PC-9 (cell line): ENCODE results near the gene SMAD6. TPM values are rescaled to one million over a fixed set of nuclear protein-coding genes. Genes with fewer than 3 reads are reported as not detected.

Source experiments
- BruUV-seq: library from RNA; stranded (reverse); fragments of 400-500 nt; replicated peaks from 2 replicates; lab custom pipeline; 2021; lab: Mats Ljungman, UMichigan
- CTCF ChIA-PET: fragments of 300-600 bp; sonication (Branson Sonifier 250); formaldehyde crosslinking; loops from one replicate; lab custom pipeline; 2022; ENCODE audit warnings: antibody characterized with exemption; lab: Charles Lee
- POLR2A ChIA-PET: fragments of 300-600 bp; sonication (Branson Sonifier 250); formaldehyde crosslinking; loops from one replicate; lab custom pipeline; 2022; ENCODE audit warnings: antibody characterized with exemption; ENCODE audit not compliant: unreplicated experiment; lab: Charles Lee
- DNase-seq, 2 experiments: peaks; one replicate each; pipeline versions ENCODE4 v3.0.0 to v3.0.0-alpha.2; 2015 to 2022; ENCODE audit warnings: mixed read lengths in 1 of 2
- H2AFZ ChIP-seq: fragments of 200-600 bp; sonication (generic); 2 replicates; pipeline ENCODE4 v1.8.1; 2017; ENCODE audit warnings: antibody characterized with exemption
- H3F3A ChIP-seq: fragments of 200-600 bp; sonication (generic); 2 replicates; pipeline ENCODE4 v1.8.1; 2017; ENCODE audit warnings: antibody characterized with exemption, mild to moderate bottlenecking, low read depth; ENCODE audit not compliant: insufficient read depth
- H3K27ac ChIP-seq: fragments of 200-600 bp; sonication (generic); 2 replicates; pipeline ENCODE4 v1.6.1; 2016; ENCODE audit warnings: mixed run types
- H3K27me3 ChIP-seq: fragments of 200-600 bp; sonication (generic); 2 replicates; pipeline ENCODE4 v1.6.1; 2016; ENCODE audit warnings: low read depth, mixed run types; ENCODE audit not compliant: insufficient read depth
- H3K36me3 ChIP-seq: fragments of 200-600 bp; sonication (generic); 2 replicates; pipeline ENCODE4 v1.6.1; 2016; ENCODE audit warnings: low read depth, mixed run types
- H3K4me1 ChIP-seq: fragments of 200-600 bp; sonication (generic); replicated peaks from 2 replicates; pipeline ENCODE4 v1.6.1; 2016; ENCODE audit warnings: mixed run types; ENCODE audit not compliant: insufficient read depth
- H3K4me2 ChIP-seq: fragments of 200-600 bp; sonication (generic); 2 replicates; pipeline ENCODE4 v1.6.1; 2017; ENCODE audit warnings: mixed run types
- H3K4me3 ChIP-seq: fragments of 200-600 bp; sonication (generic); 2 replicates; pipeline ENCODE4 v1.6.1; 2016; ENCODE audit warnings: mixed run types
- H3K79me2 ChIP-seq: fragments of 200-600 bp; sonication (generic); 2 replicates; pipeline ENCODE4 v1.6.1; 2017; ENCODE audit warnings: low read depth, mixed run types
- H3K9me2 ChIP-seq: fragments of 200-600 bp; sonication (generic); 2 replicates; pipeline ENCODE4 v1.8.1; 2017; ENCODE audit warnings: mild to moderate bottlenecking; ENCODE audit not compliant: insufficient read depth
- H3K9me3 ChIP-seq: fragments of 200-600 bp; sonication (generic); 2 replicates; pipeline ENCODE4 v1.8.1; 2016; ENCODE audit warnings: low read depth; ENCODE audit not compliant: insufficient read depth
- H4K20me1 ChIP-seq: fragments of 200-600 bp; sonication (generic); 2 replicates; pipeline ENCODE4 v1.8.1; 2017; ENCODE audit not compliant: insufficient read depth
- EZH2 ChIP-seq: fragments of 200-600 bp; sonication (generic); IDR thresholded peaks from 2 replicates; pipeline ENCODE4 v1.8.0; 2017; ENCODE audit warnings: antibody characterized with exemption, low read depth
- intact Hi-C: fragments of 100-400 bp; cut with micrococcal nuclease; formaldehyde crosslinking; loops from one replicate; pipeline ENCODE4 v1.10.0; 2022; ENCODE audit not compliant: unreplicated experiment
- total RNA-seq: library from RNA; stranded (reverse); gene quantifications from 2 replicates; pipeline ENCODE4 v1.2.3, GENCODE V29; 2021
- TF ChIP-seq, protein P1 (sequence below): fragments of 200-600 bp; sonication (generic); conservative IDR thresholded peaks from 2 replicates; pipeline ENCODE4 v1.6.1; 2017; ENCODE audit warnings: mixed run types, antibody characterized with exemption, mild to moderate bottlenecking, moderate library complexity

Gene SMAD6
- total RNA-seq, 1 experiment from 2014 or later, result 7.1 TPM

DNA sequence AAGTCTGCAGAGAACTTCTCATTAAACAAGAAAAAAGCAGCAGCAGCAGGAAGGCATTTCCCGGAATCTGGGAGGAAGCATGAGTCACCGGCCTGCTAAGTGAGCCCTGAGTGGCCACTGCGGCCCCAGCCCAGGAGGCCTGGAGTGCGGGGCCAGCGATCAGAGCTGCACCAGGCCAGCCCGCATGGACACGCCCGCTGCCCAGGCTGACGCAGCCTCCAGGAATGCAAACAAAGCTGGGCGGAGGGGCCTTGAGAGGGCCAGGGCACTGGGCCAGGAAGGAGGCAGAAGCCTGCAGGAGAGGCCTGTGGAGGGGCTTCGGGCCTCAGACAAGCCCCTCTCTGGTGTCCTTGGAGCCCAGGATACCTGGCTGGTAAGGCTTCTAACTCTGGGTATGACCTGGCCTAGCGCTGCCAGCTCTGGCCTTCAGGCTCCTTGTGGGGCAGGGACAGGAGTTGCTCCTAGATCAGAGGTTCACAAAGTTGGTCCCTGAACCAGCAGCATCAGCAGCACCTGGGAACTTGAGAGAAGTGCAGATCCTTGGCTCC lies 101.2 kb downstream of the SMAD6 start:
- H3K27me3 ChIP-seq, result no peaks in the 10 kb centered on the region
- no peak overlapping the region; the same call in 1 of the 2 replicates for H3K4me3 ChIP-seq
- no TSS peak for BruUV-seq
- H3F3A ChIP-seq, result peaks cover 33% of the 10 kb centered on the region; the same call in 1 of the 2 replicates
- intact Hi-C loops, result loop anchor here (2.0 kb wide), 1 partner anchor 40 kb away; no protein-coding TSS in a partner anchor
- H3K27ac ChIP-seq, result peak overlapping the region; percentile 94
- ChIA-PET POLR2A (interaction anchor here (0.6 to 0.8 kb wide), 2 partner anchors 60 to 83 kb away, joined by 3 to 5 read pairs; no protein-coding TSS in a partner anchor), CTCF (interaction anchor here (0.6 kb wide), 1 partner anchor 47 kb away, joined by 4 read pairs; no protein-coding TSS in a partner anchor)
- peaks cover 70% of the 10 kb centered on the region for H3K4me1 ChIP-seq
- no peaks in the 10 kb centered on the region for H3K9me3 ChIP-seq
- H4K20me1 ChIP-seq, result no peaks in the 10 kb centered on the region
- peak overlapping the region; percentile 80 for H3K4me2 ChIP-seq
- no peaks in the 10 kb centered on the region for H3K36me3 ChIP-seq
- peak; percentile 93 to 96 for DNase-seq
- no peak overlapping the region for H2AFZ ChIP-seq
- no peaks in the 10 kb centered on the region for H3K79me2 ChIP-seq
- H3K9me2 ChIP-seq, result no peaks in the 10 kb centered on the region
- TF ChIP-seq EZH2, result no peak
- TF ChIP-seq, protein P1, sequence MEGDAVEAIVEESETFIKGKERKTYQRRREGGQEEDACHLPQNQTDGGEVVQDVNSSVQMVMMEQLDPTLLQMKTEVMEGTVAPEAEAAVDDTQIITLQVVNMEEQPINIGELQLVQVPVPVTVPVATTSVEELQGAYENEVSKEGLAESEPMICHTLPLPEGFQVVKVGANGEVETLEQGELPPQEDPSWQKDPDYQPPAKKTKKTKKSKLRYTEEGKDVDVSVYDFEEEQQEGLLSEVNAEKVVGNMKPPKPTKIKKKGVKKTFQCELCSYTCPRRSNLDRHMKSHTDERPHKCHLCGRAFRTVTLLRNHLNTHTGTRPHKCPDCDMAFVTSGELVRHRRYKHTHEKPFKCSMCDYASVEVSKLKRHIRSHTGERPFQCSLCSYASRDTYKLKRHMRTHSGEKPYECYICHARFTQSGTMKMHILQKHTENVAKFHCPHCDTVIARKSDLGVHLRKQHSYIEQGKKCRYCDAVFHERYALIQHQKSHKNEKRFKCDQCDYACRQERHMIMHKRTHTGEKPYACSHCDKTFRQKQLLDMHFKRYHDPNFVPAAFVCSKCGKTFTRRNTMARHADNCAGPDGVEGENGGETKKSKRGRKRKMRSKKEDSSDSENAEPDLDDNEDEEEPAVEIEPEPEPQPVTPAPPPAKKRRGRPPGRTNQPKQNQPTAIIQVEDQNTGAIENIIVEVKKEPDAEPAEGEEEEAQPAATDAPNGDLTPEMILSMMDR, result no peak

DNA sequence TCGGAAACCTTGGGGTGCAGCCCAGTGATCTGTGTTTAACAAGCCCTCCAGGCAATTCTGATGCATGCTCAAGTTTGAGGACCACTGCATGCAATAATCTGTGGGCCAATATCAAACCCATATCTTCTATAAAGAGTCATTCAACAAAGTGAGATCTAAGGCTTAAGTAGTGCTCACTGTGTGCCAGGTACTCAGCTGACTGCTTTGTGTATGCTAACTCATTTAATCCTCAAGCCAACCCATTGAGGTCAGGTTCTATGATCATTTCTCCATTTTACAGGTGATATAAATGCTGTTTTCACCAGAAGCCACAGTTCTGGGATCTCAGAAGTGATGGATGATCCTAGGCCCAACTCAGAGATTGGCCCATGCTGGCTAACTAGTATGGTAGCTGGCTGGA lies 101.7 kb downstream of the SMAD6 start:
- intact Hi-C loops, result loop anchor here (2.0 kb wide), 1 partner anchor 39 kb away; no protein-coding TSS in a partner anchor
- TF ChIP-seq, protein P1, result no peak
- TF ChIP-seq EZH2, result no peak
- no peak overlapping the region for H2AFZ ChIP-seq
- H3K4me1 ChIP-seq, result peaks cover 66% of the 10 kb centered on the region
- no peaks in the 10 kb centered on the region for H3K36me3 ChIP-seq
- H3K9me2 ChIP-seq, result no peaks in the 10 kb centered on the region
- POLR2A ChIA-PET, result interaction anchor here (0.8 kb wide), 1 partner anchor 83 kb away, joined by 3 read pairs; no protein-coding TSS in a partner anchor
- H3K27me3 ChIP-seq, result no peaks in the 10 kb centered on the region
- no peaks in the 10 kb centered on the region for H4K20me1 ChIP-seq
- CTCF ChIA-PET, result no interaction called here
- H3K79me2 ChIP-seq, result no peaks in the 10 kb centered on the region
- H3K4me2 ChIP-seq, result peak overlapping the region; percentile 80
- no peaks in the 10 kb centered on the region for H3K9me3 ChIP-seq
- DNase-seq, result no peak
- H3K4me3 ChIP-seq, result no peak overlapping the region
- H3F3A ChIP-seq, result peaks cover 33% of the 10 kb centered on the region; the same call in 1 of the 2 replicates
- BruUV-seq, result no TSS peak
- H3K27ac ChIP-seq, result peak overlapping the region; percentile 94

DNA sequence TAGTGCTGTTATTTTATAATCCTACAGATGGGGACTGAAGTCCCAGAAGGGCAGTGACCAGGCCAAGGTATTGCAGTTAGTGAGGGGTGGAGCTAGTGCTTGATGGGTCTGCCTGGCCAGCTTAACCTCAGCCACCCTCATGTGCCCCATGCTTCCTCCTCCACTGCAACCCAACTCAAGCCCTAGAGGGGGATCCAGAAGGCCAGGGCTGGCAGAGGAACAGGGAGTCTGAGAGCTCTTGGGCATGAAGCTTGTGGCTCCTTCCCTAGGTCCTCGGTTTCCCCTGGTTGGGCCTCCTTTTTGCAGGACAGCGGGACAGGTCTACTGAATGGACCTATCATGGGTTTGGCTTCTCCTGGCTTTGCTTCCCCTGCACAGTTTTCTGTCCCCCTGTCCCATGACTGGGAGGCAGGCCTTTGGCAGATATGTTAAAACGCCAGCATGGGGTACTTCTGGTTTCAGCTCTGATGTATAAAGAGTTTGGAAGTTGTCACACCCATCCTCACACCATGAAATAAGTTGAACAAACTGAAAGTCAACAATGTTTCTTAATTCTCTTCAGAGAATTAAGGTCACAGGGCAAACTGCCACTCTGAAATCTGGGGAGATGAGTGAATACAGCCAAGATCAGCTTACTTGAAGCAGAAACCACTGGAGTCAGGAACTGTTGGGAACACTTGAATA lies 103.3 kb downstream of the SMAD6 start:
- Histone ChIP-seq H3K4me3 (no peak overlapping the region), H2AFZ (no peak overlapping the region), H3K79me2 (no peaks in the 10 kb centered on the region), H3K36me3 (no peaks in the 10 kb centered on the region), H3K4me1 (peaks cover 58% of the 10 kb centered on the region), H3K27me3 (no peaks in the 10 kb centered on the region), H3K27ac (0 out of 2 replicates have a peak overlapping the region, but pooled peaks have one; percentile 26), H3K4me2 (no peak overlapping the region), H3K9me2 (no peaks in the 10 kb centered on the region), H3K9me3 (no peaks in the 10 kb centered on the region), H4K20me1 (no peaks in the 10 kb centered on the region), H3F3A (peaks cover 33% of the 10 kb centered on the region; the same call in 1 of the 2 replicates)
- ChIA-PET CTCF (interaction anchor here (0.6 kb wide), 1 partner anchor 1142 kb away, joined by 6 read pairs; no protein-coding TSS in a partner anchor), POLR2A (no interaction called here)
- intact Hi-C loops, result no loop called here
- DNase-seq, result peak in 1 of 2 experiments; percentile 37
- no TSS peak for BruUV-seq
- TF ChIP-seq, protein P1, result no peak
- TF ChIP-seq EZH2, result no peak
